GM06990 (cell line): ENCODE results near the gene UBE2I.

Experiments used
- DNase-seq: peaks from one replicate; pipeline ENCODE4 v3.0.0-alpha.2; 2011; ENCODE audit not compliant: insufficient read length; ENCODE audit errors: extremely low read depth
- H3K27me3 ChIP-seq: replicated peaks from 2 replicates; pipeline ENCODE4 v1.6.0; 2011; ENCODE audit warnings: low read length; ENCODE audit not compliant: control insufficient read depth, insufficient read depth
- H3K36me3 ChIP-seq: 2 replicates; pipeline ENCODE4 v1.5.1; 2011; ENCODE audit warnings: low read length; ENCODE audit not compliant: control insufficient read depth, insufficient read depth
- H3K4me3 ChIP-seq: replicated peaks from 2 replicates; pipeline ENCODE4 v1.5.1; 2011; ENCODE audit warnings: low read depth, mild to moderate bottlenecking, control low read depth, low read length
- TF ChIP-seq, protein P1 (sequence below): IDR thresholded peaks from 2 replicates; pipeline ENCODE4 v1.5.1; 2011; ENCODE audit warnings: low read length, control low read depth, mild to moderate bottlenecking, inconsistent platforms; ENCODE audit not compliant: insufficient read depth, poor library complexity, severe bottlenecking

UBE2I gene

DNA sequence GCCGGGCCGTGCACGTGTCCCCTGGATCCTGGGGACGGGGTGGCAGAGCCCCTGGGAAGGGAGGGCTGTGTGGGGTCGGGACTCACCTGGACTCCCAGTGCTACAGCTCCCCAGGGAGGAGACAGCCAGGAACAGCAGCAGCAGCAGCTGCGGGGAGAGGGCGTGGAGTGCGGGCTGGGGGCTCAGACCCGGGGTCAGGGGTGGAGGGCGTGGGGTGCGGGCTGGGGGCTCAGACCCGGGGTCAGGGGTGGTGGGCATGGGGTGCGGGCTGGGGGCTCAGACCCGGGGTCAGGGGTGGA, 32.9 kb upstream of the UBE2I start:
- no peak overlapping the region for H3K4me3 ChIP-seq
- TF ChIP-seq, protein P1, sequence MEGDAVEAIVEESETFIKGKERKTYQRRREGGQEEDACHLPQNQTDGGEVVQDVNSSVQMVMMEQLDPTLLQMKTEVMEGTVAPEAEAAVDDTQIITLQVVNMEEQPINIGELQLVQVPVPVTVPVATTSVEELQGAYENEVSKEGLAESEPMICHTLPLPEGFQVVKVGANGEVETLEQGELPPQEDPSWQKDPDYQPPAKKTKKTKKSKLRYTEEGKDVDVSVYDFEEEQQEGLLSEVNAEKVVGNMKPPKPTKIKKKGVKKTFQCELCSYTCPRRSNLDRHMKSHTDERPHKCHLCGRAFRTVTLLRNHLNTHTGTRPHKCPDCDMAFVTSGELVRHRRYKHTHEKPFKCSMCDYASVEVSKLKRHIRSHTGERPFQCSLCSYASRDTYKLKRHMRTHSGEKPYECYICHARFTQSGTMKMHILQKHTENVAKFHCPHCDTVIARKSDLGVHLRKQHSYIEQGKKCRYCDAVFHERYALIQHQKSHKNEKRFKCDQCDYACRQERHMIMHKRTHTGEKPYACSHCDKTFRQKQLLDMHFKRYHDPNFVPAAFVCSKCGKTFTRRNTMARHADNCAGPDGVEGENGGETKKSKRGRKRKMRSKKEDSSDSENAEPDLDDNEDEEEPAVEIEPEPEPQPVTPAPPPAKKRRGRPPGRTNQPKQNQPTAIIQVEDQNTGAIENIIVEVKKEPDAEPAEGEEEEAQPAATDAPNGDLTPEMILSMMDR: no peak
- no peaks in the 10 kb centered on the region for H3K36me3 ChIP-seq
- no peaks in the 10 kb centered on the region; the same call in 1 of the 2 replicates for H3K27me3 ChIP-seq
- DNase-seq: no peak

DNA sequence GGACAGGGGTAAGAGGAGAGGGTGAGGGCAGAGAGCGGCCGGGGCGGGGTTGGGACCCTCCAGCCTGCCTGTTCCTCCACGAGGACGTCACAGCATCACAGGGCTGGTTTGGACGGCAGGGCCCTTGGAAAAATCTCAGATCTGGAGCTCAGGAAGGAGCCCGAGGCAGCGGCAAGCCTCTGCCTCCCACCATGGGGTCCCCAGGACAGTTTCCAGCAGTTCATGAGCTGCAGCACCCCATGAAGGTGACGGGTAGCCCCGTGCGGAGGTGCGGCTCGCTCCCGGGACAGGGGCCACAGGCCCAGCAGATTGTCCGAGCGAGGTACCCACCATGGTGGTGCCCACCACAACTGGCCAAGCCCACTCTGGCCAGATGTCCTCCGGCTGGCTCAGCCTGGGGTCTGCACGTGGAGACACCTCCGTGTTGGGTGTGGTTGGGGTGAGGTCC, 32.3 kb upstream of the UBE2I start:
- TF ChIP-seq, protein P1: no peak
- Histone ChIP-seq H3K36me3 (no peaks in the 10 kb centered on the region), H3K27me3 (no peaks in the 10 kb centered on the region; the same call in 1 of the 2 replicates), H3K4me3 (no peak overlapping the region)
- no peak for DNase-seq

DNA sequence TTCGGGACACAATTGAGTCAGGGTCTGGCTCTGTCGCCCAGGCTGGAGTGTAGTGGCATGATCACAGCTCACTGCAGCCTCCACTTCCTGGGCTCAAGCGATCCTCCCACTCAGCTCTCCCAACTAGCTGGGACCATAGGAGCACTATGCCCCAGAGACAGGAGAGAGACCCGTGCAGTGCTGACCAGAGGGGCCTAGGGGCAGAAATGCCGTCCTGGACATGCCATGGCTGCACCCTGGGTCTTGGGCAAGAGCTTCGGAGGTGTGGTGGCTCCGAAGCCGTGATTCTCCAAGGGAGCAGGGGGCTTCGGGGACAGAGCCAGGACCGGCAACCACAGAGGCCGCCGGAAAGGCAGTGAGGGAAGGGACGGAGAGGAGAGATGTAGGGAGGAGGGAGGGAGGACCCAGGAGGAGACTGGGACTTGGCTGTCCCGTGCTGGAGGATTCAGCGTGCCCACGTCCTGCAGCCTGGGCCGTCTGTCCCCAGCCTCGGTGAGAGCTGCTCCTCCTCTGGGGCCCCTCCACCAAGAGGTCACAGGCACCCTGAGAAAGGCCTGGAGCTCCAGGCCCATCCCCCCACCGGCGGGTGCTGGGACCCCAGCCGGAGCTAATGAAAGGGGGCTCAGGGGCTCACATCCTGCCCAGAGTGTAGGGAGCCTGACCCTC, 31.7 kb upstream of the UBE2I start:
- no peaks in the 10 kb centered on the region for H3K36me3 ChIP-seq
- H3K4me3 ChIP-seq: no peak overlapping the region
- DNase-seq: no peak
- no peaks in the 10 kb centered on the region; the same call in 1 of the 2 replicates for H3K27me3 ChIP-seq
- TF ChIP-seq, protein P1: no peak

DNA sequence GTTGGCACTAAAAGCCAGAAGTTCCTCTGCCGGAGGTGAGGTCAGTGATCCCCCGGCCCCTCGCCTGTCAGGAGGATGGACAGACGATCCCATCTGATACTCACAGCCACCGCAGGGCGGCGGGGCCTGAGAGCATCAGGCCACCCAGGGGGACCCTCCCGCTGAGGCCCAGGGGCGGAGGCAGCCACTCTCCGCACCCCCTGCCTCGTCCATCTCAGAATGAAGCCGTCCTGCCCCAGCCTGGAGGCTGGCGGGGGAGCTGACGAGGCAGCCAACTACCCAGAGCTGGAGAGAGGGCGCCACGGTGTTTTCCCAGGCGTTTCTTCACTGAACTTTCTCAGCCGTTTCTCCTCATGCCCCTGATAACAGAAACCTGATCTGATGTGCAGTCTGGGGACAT, 31.0 kb upstream of the UBE2I start:
- no peaks in the 10 kb centered on the region; the same call in 1 of the 2 replicates for H3K27me3 ChIP-seq
- no peak overlapping the region for H3K4me3 ChIP-seq
- no peaks in the 10 kb centered on the region for H3K36me3 ChIP-seq
- no peak for DNase-seq
- TF ChIP-seq, protein P1: no peak

DNA sequence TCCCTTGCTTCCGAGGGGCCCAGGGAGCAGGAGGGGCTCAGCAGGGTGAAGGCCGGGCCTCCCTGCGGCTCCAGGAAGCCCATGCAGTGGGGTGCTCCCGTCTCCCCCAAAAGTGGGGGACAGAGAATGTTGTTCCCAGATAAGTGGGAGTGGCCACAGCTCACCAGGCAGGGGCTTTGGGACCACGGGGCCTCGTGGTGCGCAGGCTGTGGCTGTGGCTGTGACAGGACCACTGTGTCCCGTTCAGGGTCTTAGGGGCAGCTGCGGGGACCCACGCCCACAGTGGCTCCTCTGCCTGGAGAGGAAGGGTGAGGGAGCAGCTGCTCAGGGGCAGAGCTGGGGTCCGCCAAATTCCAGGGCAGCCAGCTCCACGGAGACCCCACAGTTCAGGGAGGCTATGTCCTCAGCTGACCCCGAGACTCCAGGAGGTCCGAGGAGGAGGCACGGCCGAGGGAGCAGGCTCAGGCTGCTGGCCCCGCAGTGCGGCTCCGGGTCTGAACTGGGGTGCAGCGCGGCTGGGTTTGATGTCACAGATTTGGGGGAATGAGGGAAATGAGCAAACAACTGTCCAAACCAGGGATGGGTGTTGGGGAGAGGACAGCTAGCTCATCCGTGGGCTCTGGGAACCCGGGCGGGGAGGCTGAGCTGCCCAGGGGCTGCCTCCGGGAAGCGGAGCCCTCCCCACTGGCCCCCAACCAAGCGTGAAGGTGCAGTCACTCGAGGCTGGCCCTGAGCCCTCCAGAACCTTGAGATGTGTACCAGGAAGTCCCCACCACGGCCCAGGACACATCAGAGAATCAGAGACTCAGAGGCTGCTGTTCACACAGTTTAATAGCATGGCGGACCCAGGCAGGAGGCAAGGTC, 30.1 kb upstream of the UBE2I start:
- H3K36me3 ChIP-seq: no peaks in the 10 kb centered on the region
- DNase-seq: no peak
- TF ChIP-seq, protein P1: no peak
- H3K27me3 ChIP-seq: no peaks in the 10 kb centered on the region; the same call in 1 of the 2 replicates
- H3K4me3 ChIP-seq: no peak overlapping the region
